ENCODE results near the gene FOXA1.

DNA sequence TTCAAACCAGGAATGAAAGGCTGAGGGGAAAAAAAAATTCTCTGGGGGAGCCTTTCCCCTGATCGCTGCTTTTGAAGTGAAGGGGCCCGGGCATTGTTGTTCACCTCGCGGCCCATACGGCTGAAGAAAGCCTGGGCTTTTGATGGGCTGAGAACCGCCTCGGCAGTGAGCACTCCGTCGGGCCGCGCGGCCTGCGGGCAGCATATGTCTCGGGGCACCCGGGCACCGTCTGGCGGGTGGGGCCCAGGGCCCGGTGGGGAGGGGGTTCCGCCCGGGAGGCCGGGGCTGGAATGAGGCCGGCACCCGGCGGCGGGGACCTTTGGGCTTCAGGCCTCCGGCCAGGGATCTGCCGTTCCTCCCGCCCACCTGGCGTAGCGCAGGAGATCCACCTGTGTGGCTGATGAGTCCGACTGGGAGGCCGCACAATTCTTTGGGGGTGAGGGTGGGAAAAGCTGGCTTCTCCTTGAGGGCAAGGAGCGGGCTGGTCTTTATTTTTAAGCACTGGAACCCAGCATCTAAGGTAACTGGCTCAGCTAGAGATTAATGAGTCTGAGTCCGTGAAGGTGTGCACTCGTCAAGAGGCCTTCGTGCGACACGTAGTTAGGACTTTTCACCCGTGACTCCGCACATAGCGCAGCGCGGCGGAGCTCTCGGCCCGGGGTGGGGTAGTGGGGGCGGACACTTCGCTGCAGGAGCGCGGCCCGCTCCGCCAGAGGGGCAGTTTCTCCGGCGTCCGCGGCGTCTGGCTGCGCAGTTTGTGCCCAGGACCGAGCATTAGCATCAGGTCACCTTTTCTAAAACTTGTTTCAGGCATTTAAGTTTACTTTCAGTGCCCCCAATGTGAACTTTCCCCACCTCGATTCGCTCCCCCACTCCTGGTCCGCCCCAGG lies 10.6 kb downstream of the FOXA1 start:
- TF ChIP-seq ZNF416 (tag by site-specific recombination; IDR thresholded peaks at IDR 0.05) (no peak), ZNF335 (tag by site-specific recombination; conservative IDR thresholded peaks at IDR 0.05) (no peak), ZNF274 (IDR thresholded peaks at IDR 0.05; ENCODE audit: low read length) (no peak), ZNF274 (tag by site-specific recombination; IDR thresholded peaks at IDR 0.05; ENCODE audit: borderline replicate concordance) (no peak), RBAK (tag by site-specific recombination; IDR thresholded peaks at IDR 0.05) (no peak), ATF2 (tag by site-specific recombination; IDR thresholded peaks at IDR 0.05; ENCODE audit: low read depth) (no peak)
- TF ChIP-seq, protein P1, sequence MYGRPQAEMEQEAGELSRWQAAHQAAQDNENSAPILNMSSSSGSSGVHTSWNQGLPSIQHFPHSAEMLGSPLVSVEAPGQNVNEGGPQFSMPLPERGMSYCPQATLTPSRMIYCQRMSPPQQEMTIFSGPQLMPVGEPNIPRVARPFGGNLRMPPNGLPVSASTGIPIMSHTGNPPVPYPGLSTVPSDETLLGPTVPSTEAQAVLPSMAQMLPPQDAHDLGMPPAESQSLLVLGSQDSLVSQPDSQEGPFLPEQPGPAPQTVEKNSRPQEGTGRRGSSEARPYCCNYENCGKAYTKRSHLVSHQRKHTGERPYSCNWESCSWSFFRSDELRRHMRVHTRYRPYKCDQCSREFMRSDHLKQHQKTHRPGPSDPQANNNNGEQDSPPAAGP (tag by site-specific recombination; IDR thresholded peaks at IDR 0.05): no peak
- TF ChIP-seq, protein P2, sequence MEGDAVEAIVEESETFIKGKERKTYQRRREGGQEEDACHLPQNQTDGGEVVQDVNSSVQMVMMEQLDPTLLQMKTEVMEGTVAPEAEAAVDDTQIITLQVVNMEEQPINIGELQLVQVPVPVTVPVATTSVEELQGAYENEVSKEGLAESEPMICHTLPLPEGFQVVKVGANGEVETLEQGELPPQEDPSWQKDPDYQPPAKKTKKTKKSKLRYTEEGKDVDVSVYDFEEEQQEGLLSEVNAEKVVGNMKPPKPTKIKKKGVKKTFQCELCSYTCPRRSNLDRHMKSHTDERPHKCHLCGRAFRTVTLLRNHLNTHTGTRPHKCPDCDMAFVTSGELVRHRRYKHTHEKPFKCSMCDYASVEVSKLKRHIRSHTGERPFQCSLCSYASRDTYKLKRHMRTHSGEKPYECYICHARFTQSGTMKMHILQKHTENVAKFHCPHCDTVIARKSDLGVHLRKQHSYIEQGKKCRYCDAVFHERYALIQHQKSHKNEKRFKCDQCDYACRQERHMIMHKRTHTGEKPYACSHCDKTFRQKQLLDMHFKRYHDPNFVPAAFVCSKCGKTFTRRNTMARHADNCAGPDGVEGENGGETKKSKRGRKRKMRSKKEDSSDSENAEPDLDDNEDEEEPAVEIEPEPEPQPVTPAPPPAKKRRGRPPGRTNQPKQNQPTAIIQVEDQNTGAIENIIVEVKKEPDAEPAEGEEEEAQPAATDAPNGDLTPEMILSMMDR (tag by site-specific recombination; IDR thresholded peaks at IDR 0.05): no peak
